Activated T-cell treated with anti-CD3 and anti-CD28 coated beads for 1 hour (primary cell): Measurements from ENCODE around the gene COL19A1.
"Not testable (repeated sequence)": the region's sequence is repeated elsewhere in the genome, so short reads cannot be mapped to it uniquely, and the experiment has no call there.

Experiments used
- DNase-seq: peaks from one replicate; pipeline ENCODE4 v3.0.0-alpha.2; 2020; ENCODE audit warnings: low read depth

Gene COL19A1

GRCh38 chr6:69866770-69867638 lies 648 bp downstream of the COL19A1 start:
- DNase-seq, result peak; percentile 41

GRCh38 chr6:69867639-69867976 lies 1.3 kb downstream of the COL19A1 start:
- no peak for DNase-seq

- DNase-seq, result no peak
Observed at GRCh38 chr6:69868252-69868804, 2.0 kb downstream of the COL19A1 start.

GRCh38 chr6:69868961-69869360 lies 2.6 kb downstream of the COL19A1 start:
- no peak for DNase-seq

- no peak for DNase-seq
Observed at GRCh38 chr6:69871107-69871506, 4.8 kb downstream of the COL19A1 start.

GRCh38 chr6:69873291-69873690 lies 6.9 kb downstream of the COL19A1 start:
- no peak for DNase-seq

GRCh38 chr6:69875715-69876114 lies 9.4 kb downstream of the COL19A1 start:
- DNase-seq, result no peak

- no peak for DNase-seq
Observed at GRCh38 chr6:69878795-69879194, 12.4 kb downstream of the COL19A1 start.

GRCh38 chr6:69880601-69881000 lies 14.2 kb downstream of the COL19A1 start:
- no peak for DNase-seq

- no peak for DNase-seq
Observed at GRCh38 chr6:69881322-69882151, 15.2 kb downstream of the COL19A1 start.

- no peak for DNase-seq
Observed at GRCh38 chr6:69883551-69883950, 17.2 kb downstream of the COL19A1 start.

GRCh38 chr6:69884231-69884630 lies 17.9 kb downstream of the COL19A1 start:
- DNase-seq, result no peak

- no peak for DNase-seq
Observed at GRCh38 chr6:69887026-69887425, 20.7 kb downstream of the COL19A1 start.

GRCh38 chr6:69887714-69888345 lies 21.5 kb downstream of the COL19A1 start:
- DNase-seq, result no peak

- no peak for DNase-seq
Observed at GRCh38 chr6:69888482-69889233, 22.3 kb downstream of the COL19A1 start.

- not testable (repeated sequence) for DNase-seq
Observed at GRCh38 chr6:69889234-69889974, 23.0 kb downstream of the COL19A1 start.

- not testable (repeated sequence) for DNase-seq
Observed at GRCh38 chr6:69892561-69892960, 26.2 kb downstream of the COL19A1 start.

- not testable (repeated sequence) for DNase-seq
Observed at GRCh38 chr6:69893266-69893665, 26.9 kb downstream of the COL19A1 start.

- DNase-seq, result no peak
Observed at GRCh38 chr6:69894578-69895347, 28.4 kb downstream of the COL19A1 start.

GRCh38 chr6:69895396-69895795 lies 29.0 kb downstream of the COL19A1 start:
- no peak for DNase-seq
